HepG2 (cell line): ENCODE measurements around the gene FUT3. TPM values are rescaled to one million over a fixed set of nuclear protein-coding genes. Genes with fewer than 3 reads are reported as not detected.

Source experiments
- AKNA ChIP-seq: sonication (generic); formaldehyde crosslinking; IDR thresholded peaks from 2 replicates; pipeline ENCODE4 v1.4.0; 2020; ENCODE audit warnings: missing genetic modification reagents, borderline replicate concordance
- BATF2 ChIP-seq: sonication (generic); formaldehyde crosslinking; IDR thresholded peaks from 2 replicates; pipeline ENCODE4 v1.8.0; 2022; ENCODE audit warnings: mild to moderate bottlenecking, missing genetic modification reagents, moderate library complexity
- BRF2 ChIP-seq: sonication (generic); formaldehyde crosslinking; IDR thresholded peaks from 2 replicates; pipeline ENCODE4 v1.8.1; 2022; ENCODE audit warnings: mild to moderate bottlenecking, missing genetic modification reagents
- CBFB ChIP-seq: sonication (generic); formaldehyde crosslinking; IDR thresholded peaks from 2 replicates; pipeline ENCODE4 v1.4.0; 2020; ENCODE audit warnings: missing genetic modification reagents
- MXD3 ChIP-seq: IDR thresholded peaks from 2 replicates; pipeline ENCODE4 v1.6.1; 2016; ENCODE audit warnings: mild to moderate bottlenecking, missing biosample characterization, missing genetic modification reagents
- NFE2L2 ChIP-seq: fragments of 150-350 bp; IDR thresholded peaks from 2 replicates; pipeline ENCODE4 v1.6.1; 2014; ENCODE audit warnings: low read length
- NR2C2 ChIP-seq: sonication (generic); formaldehyde crosslinking; IDR thresholded peaks from 2 replicates; pipeline ENCODE4 v1.4.0; 2020; ENCODE audit warnings: missing genetic modification reagents, mild to moderate bottlenecking, moderate library complexity, borderline replicate concordance
- NR2F6 ChIP-seq, 2 experiments: IDR thresholded peaks; 2 replicates each; pipeline ENCODE4 v1.6.1; 2016; ENCODE audit warnings: antibody characterized with exemption in 1 of 2, mild to moderate bottlenecking in 1 of 2
- PHF5A ChIP-seq: IDR thresholded peaks from one replicate; pipeline ENCODE4 v1.6.1; 2018; ENCODE audit warnings: low read depth, missing genetic modification reagents; ENCODE audit not compliant: unreplicated experiment
- RARA ChIP-seq: IDR thresholded peaks from 2 replicates; pipeline ENCODE4 v1.6.1; 2016; ENCODE audit warnings: missing genetic modification reagents, missing compliant biosample characterization
- RFX5 ChIP-seq: IDR thresholded peaks from 2 replicates; pipeline ENCODE4 v1.6.1; 2011; ENCODE audit warnings: low read depth, low read length, improper control_type of control experiment
- SRF ChIP-seq: IDR thresholded peaks from 2 replicates; pipeline ENCODE4 v1.6.1; 2011; ENCODE audit warnings: mild to moderate bottlenecking, low read depth, low read length, moderate library complexity
- TBL1XR1 ChIP-seq: fragments of 150-350 bp; IDR thresholded peaks from 2 replicates; pipeline ENCODE4 v1.6.1; 2014; ENCODE audit warnings: borderline replicate concordance, low read length; ENCODE audit not compliant: partially characterized antibody
- ZFP36L1 ChIP-seq: sonication (generic); formaldehyde crosslinking; IDR thresholded peaks from 2 replicates; pipeline ENCODE4 v1.8.0; 2022; ENCODE audit warnings: mild to moderate bottlenecking, missing genetic modification reagents, moderate library complexity
- ZNF24 ChIP-seq: fragments of 450-650 bp; IDR thresholded peaks from 2 replicates; pipeline ENCODE4 v1.6.1; 2017; ENCODE audit warnings: antibody characterized with exemption, mild to moderate bottlenecking
- ZNF263 ChIP-seq: sonication (generic); formaldehyde crosslinking; IDR thresholded peaks from 2 replicates; pipeline ENCODE4 v1.4.0; 2020; ENCODE audit warnings: missing genetic modification reagents
- ZNF557 ChIP-seq: sonication (generic); formaldehyde crosslinking; IDR thresholded peaks from 2 replicates; pipeline ENCODE4 v1.4.0; 2020; ENCODE audit warnings: missing genetic modification reagents
- ZNF558 ChIP-seq: sonication (generic); formaldehyde crosslinking; IDR thresholded peaks from 2 replicates; pipeline ENCODE4 v1.9.0; 2022; ENCODE audit warnings: mild to moderate bottlenecking, missing genetic modification reagents, borderline replicate concordance
- ZNF564 ChIP-seq: sonication (generic); formaldehyde crosslinking; IDR thresholded peaks from 2 replicates; pipeline ENCODE4 v1.8.1; 2023; ENCODE audit warnings: mild to moderate bottlenecking, missing genetic modification reagents
- ZNF576 ChIP-seq: sonication (generic); formaldehyde crosslinking; IDR thresholded peaks from 2 replicates; pipeline ENCODE4 v1.4.0; 2020; ENCODE audit warnings: mild to moderate bottlenecking, missing genetic modification reagents
- ZNF746 ChIP-seq: sonication (generic); formaldehyde crosslinking; IDR thresholded peaks from 2 replicates; pipeline ENCODE4 v1.8.0; 2022; ENCODE audit warnings: mild to moderate bottlenecking, missing genetic modification reagents
- ZNF782 ChIP-seq: sonication (generic); formaldehyde crosslinking; IDR thresholded peaks from 2 replicates; pipeline ENCODE4 v1.4.0; 2020; ENCODE audit warnings: missing genetic modification reagents, mild to moderate bottlenecking, borderline replicate concordance
- polyA plus RNA-seq, 8 experiments: library from polyadenylated mRNA; depleted of rRNA in 3 of 8; stranded (reverse) in 7 of 8; unstranded in 1 of 8; fragments of >200 nt; fragmentation: Illumina TruSeq in 4 of 8; extraction: Trizol in 4 of 8; gene quantifications; 2 replicates each; pipeline versions ENCODE4 v1.2.1 to v1.2.3, GENCODE V29; 2011 to 2016; ENCODE audit warnings: low read depth in 4 of 8, missing spikeins in 1 of 8, mixed read lengths in 1 of 8; ENCODE audit not compliant: insufficient read depth in 1 of 8
- total RNA-seq, 5 experiments: library from RNA; depleted of rRNA; stranded (reverse); fragments of >200 nt; fragmentation: Illumina TruSeq; extraction: Trizol; gene quantifications; 2 replicates each; pipeline ENCODE4 v1.2.3, GENCODE V29; 2016; ENCODE audit warnings: low read depth in 1 of 5

FUT3 gene
- total and polyA plus RNA-seq, 2 of the 13 experiments (the other 11 are each of a cell fraction or from before 2014, with no cell fraction given), result 0.53 to 1.1 TPM

- no peak for TF ChIP-seq AKNA (CRISPR knock-in tag)
- TF ChIP-seq RARA (CRISPR knock-in tag), result peak; percentile 93
- TF ChIP-seq ZNF564, result no peak; the same call in 1 of the 2 replicates
- TF ChIP-seq ZNF576 (CRISPR knock-in tag), result no peak
- peak; percentile 48; the same call in 1 of the 2 replicates for TF ChIP-seq MXD3
- TF ChIP-seq NFE2L2, result no peak
- peak; percentile 62 for TF ChIP-seq NR2F6 (IDR thresholded peaks at IDR 0.05)
- TF ChIP-seq NR2F6 (CRISPR knock-in tag; IDR thresholded peaks at IDR 0.05), result peak; percentile 90
- peak; percentile 99 for TF ChIP-seq PHF5A (CRISPR knock-in tag)
- peak; percentile 57; the same call in 1 of the 2 replicates for TF ChIP-seq ZNF782 (CRISPR knock-in tag)
- TF ChIP-seq BATF2, result no peak
- no peak for TF ChIP-seq ZNF557 (CRISPR knock-in tag)
- TF ChIP-seq TBL1XR1, result peak; percentile 72
- TF ChIP-seq ZNF263 (CRISPR knock-in tag), result peak; percentile 53
- peak; percentile 98 for TF ChIP-seq ZNF746 (CRISPR knock-in tag)
- TF ChIP-seq ZFP36L1, result no peak; the same call in 1 of the 2 replicates
- no peak for TF ChIP-seq ZNF558 (CRISPR knock-in tag)
- 0 out of 2 replicates have a peak, but pooled peaks have one; percentile 53 for TF ChIP-seq BRF2
- peak; percentile 88 for TF ChIP-seq CBFB (CRISPR knock-in tag)
- no peak for TF ChIP-seq RFX5
- TF ChIP-seq ZNF24, result 0 out of 2 replicates have a peak, but pooled peaks have one; percentile 43
- TF ChIP-seq NR2C2 (CRISPR knock-in tag), result peak; percentile 84
- TF ChIP-seq SRF, result no peak
Observed at GRCh38 chr19:5870986-5871394, 19.7 kb upstream of the FUT3 start (continued).
